Heart left ventricle (tissue), 13 donors: ENCODE data around the gene OR10H1.

Experiments used
- POLR2A ChIP-seq, 2 donors: fragments of 450-650 bp; IDR thresholded peaks; one replicate each; pipeline ENCODE4 v1.6.1; 2017; ENCODE audit warnings: antibody characterized with exemption in 2 of 2, mild to moderate bottlenecking in 2 of 2, moderate library complexity in 2 of 2
- TF ChIP-seq, protein P1 (sequence below), 12 donors: fragments of 200-600 bp; sonication (generic) in 4 of 12; IDR thresholded peaks; one replicate each; pipeline versions ENCODE4 v1.5.0 to v1.8.0; 2018 to 2022; ENCODE audit warnings: antibody characterized with exemption in 12 of 12, mild to moderate bottlenecking in 5 of 12
- donor health status: ischemic (EF 13 %, LVEDD 7.1; RV severe dilation, severe dysfunction).
- donor health status: DM: no; HTN: yes; CAD: no.
- donor health status: DM: no; HTN: no; CAD: no.
- donor health status: ischemic (EF 25% LVEDD 6.9; RV normal size, moderate dysfunction).
- donor health status: ischemic (EF 25% LVEDD 5.7; RV mildly dilated, moderate dysfunction).
- donor health status: ischemic (EF 35%, LVEDD 5.7; RV mildly dilated, moderate dysfunction).
- donor health status: nonischemic (EF 11% LVEDD 7.7; RV severe dilation, severe dysfunction).
- donor health status: DM: yes; HTN: yes; CAD: no.
- donor health status: PGD.
- donor health status: ischemic (EF 29% LVEDD 5.4; RV normal size, mild dysfunction).
- donor health status: nonischemic (EF 23%, LVEDD 6.1; RV moderate dilation, normal function).

DNA sequence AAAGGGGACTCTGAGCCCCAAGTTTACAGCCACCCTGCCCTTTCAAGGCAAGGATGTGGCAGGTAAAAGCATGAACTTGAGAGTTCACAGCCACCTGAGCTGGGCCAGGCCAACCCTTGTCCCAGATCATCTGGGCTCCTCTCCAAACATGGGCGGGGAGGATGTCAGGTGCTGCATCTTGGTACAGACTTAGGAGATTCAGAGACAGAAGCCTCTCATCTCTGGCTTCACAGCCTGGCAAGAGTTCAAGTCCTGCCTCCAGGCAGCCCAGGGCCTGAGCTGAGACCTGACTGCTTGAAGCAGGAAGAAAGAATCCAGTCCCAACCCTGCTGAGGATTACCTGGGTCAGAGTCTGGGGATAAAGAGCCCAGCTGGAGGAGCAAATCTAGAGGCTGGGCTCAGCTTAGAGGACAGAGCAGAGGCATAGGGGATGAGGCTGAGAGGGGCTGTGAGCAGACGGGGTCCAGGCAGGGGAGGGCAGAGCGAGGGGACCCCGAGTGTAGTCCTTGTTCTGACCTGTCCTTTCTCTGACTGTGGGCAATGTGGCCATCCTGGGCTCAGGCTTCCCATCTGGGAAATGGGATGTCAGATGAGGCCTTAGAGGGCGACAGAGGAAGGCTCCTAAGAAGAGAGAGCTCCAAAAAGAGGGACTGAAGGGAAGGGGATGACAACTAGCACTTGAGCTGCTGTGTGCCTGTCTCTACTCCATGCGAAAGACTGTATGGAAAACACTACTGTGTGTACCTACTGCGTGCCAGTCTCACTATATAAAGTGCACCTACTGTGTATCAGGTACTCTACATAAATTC lies 34.6 kb downstream of the OR10H1 start:
- no peak for TF ChIP-seq POLR2A (IDR thresholded peaks at IDR 0.05)
- TF ChIP-seq, protein P1, sequence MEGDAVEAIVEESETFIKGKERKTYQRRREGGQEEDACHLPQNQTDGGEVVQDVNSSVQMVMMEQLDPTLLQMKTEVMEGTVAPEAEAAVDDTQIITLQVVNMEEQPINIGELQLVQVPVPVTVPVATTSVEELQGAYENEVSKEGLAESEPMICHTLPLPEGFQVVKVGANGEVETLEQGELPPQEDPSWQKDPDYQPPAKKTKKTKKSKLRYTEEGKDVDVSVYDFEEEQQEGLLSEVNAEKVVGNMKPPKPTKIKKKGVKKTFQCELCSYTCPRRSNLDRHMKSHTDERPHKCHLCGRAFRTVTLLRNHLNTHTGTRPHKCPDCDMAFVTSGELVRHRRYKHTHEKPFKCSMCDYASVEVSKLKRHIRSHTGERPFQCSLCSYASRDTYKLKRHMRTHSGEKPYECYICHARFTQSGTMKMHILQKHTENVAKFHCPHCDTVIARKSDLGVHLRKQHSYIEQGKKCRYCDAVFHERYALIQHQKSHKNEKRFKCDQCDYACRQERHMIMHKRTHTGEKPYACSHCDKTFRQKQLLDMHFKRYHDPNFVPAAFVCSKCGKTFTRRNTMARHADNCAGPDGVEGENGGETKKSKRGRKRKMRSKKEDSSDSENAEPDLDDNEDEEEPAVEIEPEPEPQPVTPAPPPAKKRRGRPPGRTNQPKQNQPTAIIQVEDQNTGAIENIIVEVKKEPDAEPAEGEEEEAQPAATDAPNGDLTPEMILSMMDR (IDR thresholded peaks at IDR 0.05) = no peak
